Chondrocyte (in vitro differentiated cells): ENCODE measurements around the gene PRRT1B. TPM values are rescaled to one million over a fixed set of nuclear protein-coding genes. Genes with fewer than 3 reads are reported as not detected.
A peak's percentile ranks its signal among the peaks of the same experiment; 100 is the strongest.

ENCODE experiments used
- DNase-seq: peaks from one replicate; pipeline ENCODE4 v3.0.0; 2021; ENCODE audit warnings: mixed read lengths, low spot score
- H3K27ac Mint-ChIP-seq: one replicate; pipeline ENCODE4 v1.8.0; 2021; ENCODE audit warnings: mild to moderate bottlenecking, moderate library complexity, mixed read lengths; ENCODE audit not compliant: unreplicated experiment
- H3K27me3 Mint-ChIP-seq: 2 replicates; pipeline ENCODE4 v1.8.0; 2021; ENCODE audit warnings: low read depth, mixed read lengths
- H3K36me3 Mint-ChIP-seq: 2 replicates; pipeline ENCODE4 v1.8.0; 2021; ENCODE audit warnings: low read depth, mixed read lengths
- H3K4me1 Mint-ChIP-seq: 2 replicates; pipeline ENCODE4 v1.8.0; 2021; ENCODE audit warnings: low read depth, mild to moderate bottlenecking, mixed read lengths
- H3K4me3 Mint-ChIP-seq: one replicate; pipeline ENCODE4 v1.8.0; 2021; ENCODE audit warnings: mild to moderate bottlenecking, moderate library complexity, mixed read lengths; ENCODE audit not compliant: unreplicated experiment
- H3K9me3 Mint-ChIP-seq: 2 replicates; pipeline ENCODE4 v1.8.0; 2021; ENCODE audit warnings: low read depth, mixed read lengths
- total RNA-seq: library from RNA; stranded (reverse); gene quantifications from 3 replicates; pipeline ENCODE4 v1.2.1, GENCODE V29; 2021
- TF ChIP-seq, protein P1 (sequence below): fragments of 200-600 bp; sonication (generic); IDR thresholded peaks from 2 replicates; pipeline ENCODE4 v1.5.0; 2021; ENCODE audit warnings: antibody characterized with exemption, mild to moderate bottlenecking, moderate library complexity

PRRT1B gene
- total RNA-seq, 1 donor from 2014 or later: not detected

DNA sequence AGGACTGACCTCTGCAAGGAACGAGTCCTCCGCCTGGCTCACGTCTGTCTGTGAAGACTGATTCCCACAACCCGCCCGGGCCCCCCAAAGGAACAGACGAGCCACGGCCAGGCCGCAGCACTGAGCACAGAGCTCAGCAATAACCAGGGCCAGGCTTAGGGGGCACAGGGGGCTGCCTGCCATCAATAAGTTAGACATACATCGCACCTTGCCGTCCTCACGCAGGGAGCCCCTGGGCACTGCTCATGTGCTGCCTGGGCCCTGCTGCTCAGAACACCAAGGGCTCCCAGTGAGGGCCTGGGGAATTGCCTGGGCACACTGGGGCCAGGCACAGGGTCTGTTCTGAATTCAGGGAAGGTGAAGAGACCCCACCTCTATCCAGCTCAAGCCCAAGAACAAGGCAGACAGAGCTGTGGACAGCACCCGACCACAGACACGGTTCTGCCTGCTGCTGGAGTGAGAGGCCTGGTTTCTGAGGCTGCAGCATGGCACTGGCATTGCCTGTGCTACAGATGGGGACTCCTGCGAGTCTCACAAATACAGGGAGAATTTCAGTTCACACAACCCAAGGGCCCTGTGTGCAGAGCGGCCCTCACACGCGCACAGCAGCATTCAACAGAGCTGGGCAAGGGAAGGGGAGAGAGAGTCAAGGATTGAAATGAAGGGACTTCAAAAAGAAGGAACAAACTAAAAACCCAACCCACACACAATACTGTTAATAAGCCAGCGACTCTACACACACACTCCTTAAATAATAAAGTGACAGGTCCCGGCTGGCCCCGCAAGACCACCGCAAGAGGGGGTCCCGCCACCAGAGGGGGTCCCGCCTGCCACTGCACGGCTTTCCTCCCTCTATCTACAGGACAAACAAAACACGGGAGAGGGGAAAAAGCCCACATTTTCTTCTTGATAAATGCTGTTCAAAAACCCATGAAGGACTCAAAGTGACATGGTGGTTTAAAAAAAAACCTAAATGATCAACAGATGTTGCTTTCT, 32.0 kb downstream of the PRRT1B start:
- DNase-seq: no peak
- TF ChIP-seq, protein P1, sequence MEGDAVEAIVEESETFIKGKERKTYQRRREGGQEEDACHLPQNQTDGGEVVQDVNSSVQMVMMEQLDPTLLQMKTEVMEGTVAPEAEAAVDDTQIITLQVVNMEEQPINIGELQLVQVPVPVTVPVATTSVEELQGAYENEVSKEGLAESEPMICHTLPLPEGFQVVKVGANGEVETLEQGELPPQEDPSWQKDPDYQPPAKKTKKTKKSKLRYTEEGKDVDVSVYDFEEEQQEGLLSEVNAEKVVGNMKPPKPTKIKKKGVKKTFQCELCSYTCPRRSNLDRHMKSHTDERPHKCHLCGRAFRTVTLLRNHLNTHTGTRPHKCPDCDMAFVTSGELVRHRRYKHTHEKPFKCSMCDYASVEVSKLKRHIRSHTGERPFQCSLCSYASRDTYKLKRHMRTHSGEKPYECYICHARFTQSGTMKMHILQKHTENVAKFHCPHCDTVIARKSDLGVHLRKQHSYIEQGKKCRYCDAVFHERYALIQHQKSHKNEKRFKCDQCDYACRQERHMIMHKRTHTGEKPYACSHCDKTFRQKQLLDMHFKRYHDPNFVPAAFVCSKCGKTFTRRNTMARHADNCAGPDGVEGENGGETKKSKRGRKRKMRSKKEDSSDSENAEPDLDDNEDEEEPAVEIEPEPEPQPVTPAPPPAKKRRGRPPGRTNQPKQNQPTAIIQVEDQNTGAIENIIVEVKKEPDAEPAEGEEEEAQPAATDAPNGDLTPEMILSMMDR: peak; percentile 8
- no peak overlapping the region for H3K27ac Mint-ChIP-seq
- H3K27me3 Mint-ChIP-seq: no peaks in the 10 kb centered on the region
- H3K9me3 Mint-ChIP-seq: no peaks in the 10 kb centered on the region
- no peak overlapping the region for H3K4me3 Mint-ChIP-seq
- H3K36me3 Mint-ChIP-seq: peaks cover 13% of the 10 kb centered on the region
- no peaks in the 10 kb centered on the region for H3K4me1 Mint-ChIP-seq

DNA sequence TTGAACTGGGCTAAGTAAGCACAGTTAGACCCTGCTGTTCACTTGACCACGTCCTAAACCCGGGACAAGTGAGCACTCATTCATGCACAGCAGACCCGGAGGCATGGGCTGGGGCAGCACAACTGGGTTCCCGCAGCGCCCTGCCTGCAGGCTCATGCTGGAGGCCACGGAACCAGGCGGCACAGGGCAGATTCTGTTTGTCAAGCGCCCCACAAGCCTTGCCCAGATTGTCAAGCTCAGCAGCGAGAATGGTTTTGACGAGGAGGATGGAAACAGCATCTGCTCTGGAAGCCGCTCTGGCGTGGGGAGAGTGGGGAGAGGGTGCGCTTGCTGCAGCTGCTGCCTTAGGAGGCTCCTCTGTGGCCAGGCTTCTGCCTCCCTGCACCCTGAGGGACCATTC, 32.7 kb downstream of the PRRT1B start:
- no peaks in the 10 kb centered on the region for H3K9me3 Mint-ChIP-seq
- TF ChIP-seq, protein P1: no peak
- peaks cover 12% of the 10 kb centered on the region for H3K36me3 Mint-ChIP-seq
- H3K27me3 Mint-ChIP-seq: no peaks in the 10 kb centered on the region
- H3K4me3 Mint-ChIP-seq: no peak overlapping the region
- DNase-seq: no peak
- no peak overlapping the region for H3K27ac Mint-ChIP-seq
- no peaks in the 10 kb centered on the region for H3K4me1 Mint-ChIP-seq

DNA sequence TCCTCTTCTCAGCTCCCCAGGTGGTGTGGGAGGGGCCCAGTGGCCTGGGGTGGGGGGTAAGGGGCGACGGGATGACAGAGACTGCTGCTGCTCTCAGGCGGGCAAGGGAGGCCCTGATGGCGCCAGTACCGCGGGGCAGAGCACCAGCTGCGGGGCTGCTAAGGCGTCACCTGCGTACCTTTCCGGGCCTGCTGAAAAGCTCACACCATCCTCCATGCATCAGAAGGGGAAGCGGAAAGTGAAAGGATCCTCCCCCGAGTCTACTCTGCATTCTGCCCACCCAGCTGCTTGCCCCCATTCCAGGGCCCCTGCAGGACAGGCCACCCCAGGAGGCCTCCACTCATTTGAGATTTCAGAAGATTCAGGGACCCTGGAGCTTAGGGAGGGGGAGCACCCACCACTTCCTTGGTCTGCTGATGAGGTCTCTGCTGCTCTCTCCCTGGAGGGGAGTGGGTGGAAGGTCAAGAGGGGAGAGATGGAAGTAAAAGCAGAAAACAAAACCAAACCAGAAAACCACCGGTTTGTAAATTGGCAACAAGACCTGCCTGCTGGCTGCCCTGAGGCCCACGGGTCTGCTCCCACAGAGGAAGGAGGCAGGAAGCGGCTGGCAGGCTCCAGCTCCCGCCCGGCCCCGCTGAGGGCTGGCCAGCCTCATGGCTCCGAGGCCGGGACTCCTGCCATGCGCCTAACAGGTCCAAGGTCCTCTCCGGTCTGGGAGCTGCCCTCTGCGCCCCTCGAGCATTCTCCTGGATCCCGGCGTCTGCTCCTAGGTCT, 33.6 kb downstream of the PRRT1B start:
- Mint-ChIP-seq H3K4me3 (no peak overlapping the region), H3K36me3 (peaks cover 17% of the 10 kb centered on the region), H3K4me1 (no peaks in the 10 kb centered on the region), H3K27ac (no peak overlapping the region), H3K27me3 (no peaks in the 10 kb centered on the region), H3K9me3 (no peaks in the 10 kb centered on the region)
- no peak for DNase-seq
- TF ChIP-seq, protein P1: no peak

DNA sequence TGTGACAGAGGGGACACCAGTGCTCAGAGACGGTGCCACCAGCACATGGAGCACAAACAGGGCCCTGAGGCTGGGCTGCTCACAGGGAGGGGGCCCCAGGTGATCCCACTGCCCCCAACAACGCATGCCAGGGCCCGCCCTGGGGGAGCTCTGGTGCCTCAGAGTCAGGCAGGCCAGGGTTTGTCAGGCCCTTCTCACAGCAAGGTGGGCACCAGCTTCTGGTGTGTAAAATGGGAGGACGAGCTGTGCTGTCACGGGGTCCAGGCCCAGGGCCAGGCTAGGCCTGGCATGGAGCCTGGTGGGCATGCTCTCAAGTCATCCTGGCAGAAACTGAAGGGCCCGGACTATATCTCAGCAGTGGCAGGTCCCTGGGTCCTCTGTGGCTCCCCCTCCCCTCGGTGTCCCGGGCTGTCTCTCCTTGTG, 34.5 kb downstream of the PRRT1B start:
- Mint-ChIP-seq H3K36me3 (peaks cover 18% of the 10 kb centered on the region), H3K9me3 (no peaks in the 10 kb centered on the region), H3K27me3 (no peaks in the 10 kb centered on the region), H3K4me3 (no peak overlapping the region), H3K27ac (no peak overlapping the region), H3K4me1 (no peaks in the 10 kb centered on the region)
- TF ChIP-seq, protein P1: no peak
- DNase-seq: no peak

DNA sequence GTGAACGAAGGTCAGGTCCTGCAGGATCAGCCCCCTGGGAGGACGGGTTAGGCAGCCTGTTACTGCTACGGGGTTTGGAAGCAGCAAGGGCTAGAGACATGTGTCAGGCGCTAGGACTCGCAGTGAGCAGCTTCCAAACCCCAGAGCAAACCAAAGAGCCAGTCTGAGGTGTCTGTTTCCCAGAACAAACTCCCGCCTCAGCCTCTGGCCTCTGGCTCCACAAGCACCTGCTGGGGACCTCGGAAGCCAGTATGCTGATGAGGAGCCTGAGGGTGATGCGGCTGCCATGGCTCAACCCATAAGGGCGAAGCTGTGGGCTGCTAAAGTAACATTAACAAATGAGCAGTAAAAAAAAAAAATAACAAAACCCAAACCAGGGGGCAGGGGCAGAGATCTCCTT, 35.0 kb downstream of the PRRT1B start:
- H3K27me3 Mint-ChIP-seq: no peaks in the 10 kb centered on the region
- H3K9me3 Mint-ChIP-seq: no peaks in the 10 kb centered on the region
- no peaks in the 10 kb centered on the region for H3K4me1 Mint-ChIP-seq
- H3K4me3 Mint-ChIP-seq: no peak overlapping the region
- TF ChIP-seq, protein P1: no peak
- no peak for DNase-seq
- H3K36me3 Mint-ChIP-seq: peaks cover 19% of the 10 kb centered on the region
- no peak overlapping the region for H3K27ac Mint-ChIP-seq
